GM12865 (cell line): ENCODE results near the gene PAK1.

Source experiments
- DNase-seq: peaks from one replicate; pipeline ENCODE4 v3.0.0; 2010; ENCODE audit warnings: low read depth
- H3K4me3 ChIP-seq: 2 replicates; pipeline ENCODE4 v1.5.1; 2011; ENCODE audit warnings: mild to moderate bottlenecking, low read depth, low read length, control low read depth
- CTCF ChIP-seq: IDR thresholded peaks from 2 replicates; pipeline ENCODE4 v1.5.1; 2011; ENCODE audit warnings: low read length, control low read depth, low read depth, inconsistent platforms; ENCODE audit not compliant: insufficient read depth; ENCODE audit errors: missing control alignments

PAK1 gene

GRCh38 chr11:77400775-77401449 lies 73.0 kb downstream of the PAK1 start:
- TF ChIP-seq CTCF, result no peak
- no peak for DNase-seq
- no peak overlapping the region for H3K4me3 ChIP-seq

- no peak for DNase-seq
- no peak for TF ChIP-seq CTCF
- no peak overlapping the region for H3K4me3 ChIP-seq
Observed at GRCh38 chr11:77400271-77400670, 73.6 kb downstream of the PAK1 start.

- H3K4me3 ChIP-seq, result no peak overlapping the region
- no peak for DNase-seq
- no peak for TF ChIP-seq CTCF
Observed at GRCh38 chr11:77397631-77398030, 76.3 kb downstream of the PAK1 start.

DNA sequence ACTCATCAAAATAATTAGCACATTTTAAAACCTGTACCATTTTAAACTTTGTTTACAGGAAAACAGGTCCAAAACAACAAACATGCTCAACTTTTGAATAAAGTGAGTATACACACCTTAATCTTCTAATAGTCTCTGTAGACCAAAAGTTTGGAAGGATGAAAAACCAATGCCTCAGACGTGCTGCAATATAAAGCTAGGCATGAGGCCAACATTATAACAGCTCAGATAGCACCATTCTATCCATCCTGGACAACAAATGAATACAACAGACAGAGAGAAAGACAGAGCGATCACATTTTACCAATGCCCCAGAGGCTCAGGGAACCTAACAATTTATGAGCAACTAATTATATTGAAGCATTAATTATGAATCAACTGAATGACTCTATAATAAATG lies 77.0 kb downstream of the PAK1 start:
- no peak overlapping the region for H3K4me3 ChIP-seq
- no peak for DNase-seq
- TF ChIP-seq CTCF, result no peak

DNA sequence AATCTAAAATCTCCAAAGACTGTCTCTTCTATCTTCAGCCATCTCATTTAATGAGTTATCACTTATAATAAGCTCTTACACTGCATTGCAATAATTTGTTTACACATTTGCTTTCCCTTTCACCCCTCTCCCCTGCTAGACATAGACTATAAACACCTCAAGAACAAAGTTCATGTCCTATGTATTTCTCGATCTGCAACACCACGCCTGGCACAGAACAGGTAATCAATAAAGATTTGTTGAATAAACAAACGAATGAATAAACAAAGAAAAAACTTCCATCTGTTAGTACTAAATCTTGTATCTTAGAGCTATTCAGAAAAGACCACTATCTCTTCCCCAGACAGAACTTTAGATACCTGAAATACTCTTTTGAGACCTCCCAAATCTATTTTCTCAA lies 77.6 kb downstream of the PAK1 start:
- DNase-seq, result no peak
- H3K4me3 ChIP-seq, result no peak overlapping the region
- TF ChIP-seq CTCF, result no peak

- TF ChIP-seq CTCF, result no peak
- no peak for DNase-seq
Observed at GRCh38 chr11:77395460-77396173, 78.3 kb downstream of the PAK1 start.

GRCh38 chr11:77392842-77393241 lies 81.1 kb downstream of the PAK1 start:
- no peak for TF ChIP-seq CTCF
- H3K4me3 ChIP-seq, result no peak overlapping the region
- no peak for DNase-seq

More at GRCh38 chr11:77395460-77396173, 78.3 kb downstream of the PAK1 start:
- H3K4me3 ChIP-seq, result no peak overlapping the region
